Fibroblast of villous mesenchyme (primary cell): ENCODE measurements around the gene SMURF2. TPM values are rescaled to one million over a fixed set of nuclear protein-coding genes. Genes with fewer than 3 reads are reported as not detected.

Source experiments
- DNase-seq: peaks from one replicate; pipeline ENCODE4 v3.0.0-alpha.2; 2010; ENCODE audit warnings: low read depth
- H3K4me3 ChIP-seq: 2 replicates; pipeline ENCODE4 v1.5.1; 2011; ENCODE audit warnings: low read depth, mild to moderate bottlenecking, low read length
- CTCF ChIP-seq: IDR thresholded peaks from 2 replicates; pipeline ENCODE4 v1.5.1; 2012; ENCODE audit warnings: low read depth, mild to moderate bottlenecking, low read length; ENCODE audit not compliant: insufficient read depth
- total RNA-seq: library from RNA; depleted of rRNA; stranded (reverse); fragments of >200 nt; gene quantifications from 2 replicates; pipeline ENCODE4 v1.2.3, GENCODE V29; 2012

Gene SMURF2
- total RNA-seq, 1 donor = 188 TPM

GRCh38 chr17:64529221-64529620 is 132.9 kb downstream of the SMURF2 start:
- no peak for DNase-seq
- no peak overlapping the region for H3K4me3 ChIP-seq
- TF ChIP-seq CTCF = no peak

GRCh38 chr17:64527914-64528313 is 134.2 kb downstream of the SMURF2 start:
- no peak overlapping the region for H3K4me3 ChIP-seq
- no peak for TF ChIP-seq CTCF
- DNase-seq = no peak

GRCh38 chr17:64520359-64520758 is 141.7 kb downstream of the SMURF2 start:
- no peak overlapping the region for H3K4me3 ChIP-seq
- no peak for DNase-seq
- no peak for TF ChIP-seq CTCF

GRCh38 chr17:64519601-64520000 is 142.5 kb downstream of the SMURF2 start:
- no peak for TF ChIP-seq CTCF
- DNase-seq = no peak
- H3K4me3 ChIP-seq = no peak overlapping the region

- no peak overlapping the region for H3K4me3 ChIP-seq
- no peak for TF ChIP-seq CTCF
- DNase-seq = no peak
These were observed 146.3 kb downstream of the SMURF2 start for GRCh38 chr17:64515829-64516228.

- DNase-seq = no peak
- no peak overlapping the region for H3K4me3 ChIP-seq
- TF ChIP-seq CTCF = no peak
These were observed 146.7 kb downstream of the SMURF2 start for GRCh38 chr17:64515419-64515818.

GRCh38 chr17:64509179-64509578 is 152.9 kb downstream of the SMURF2 start:
- no peak for DNase-seq
- no peak overlapping the region for H3K4me3 ChIP-seq
- TF ChIP-seq CTCF = no peak
